ENCODE results near the gene NMB. TPM values are rescaled to one million over a fixed set of nuclear protein-coding genes. Genes with fewer than 3 reads are reported as not detected.

Gene NMB
- total and polyA plus RNA-seq, 7 donors: 0.69 to 8.9 (median 7.9) TPM

DNA sequence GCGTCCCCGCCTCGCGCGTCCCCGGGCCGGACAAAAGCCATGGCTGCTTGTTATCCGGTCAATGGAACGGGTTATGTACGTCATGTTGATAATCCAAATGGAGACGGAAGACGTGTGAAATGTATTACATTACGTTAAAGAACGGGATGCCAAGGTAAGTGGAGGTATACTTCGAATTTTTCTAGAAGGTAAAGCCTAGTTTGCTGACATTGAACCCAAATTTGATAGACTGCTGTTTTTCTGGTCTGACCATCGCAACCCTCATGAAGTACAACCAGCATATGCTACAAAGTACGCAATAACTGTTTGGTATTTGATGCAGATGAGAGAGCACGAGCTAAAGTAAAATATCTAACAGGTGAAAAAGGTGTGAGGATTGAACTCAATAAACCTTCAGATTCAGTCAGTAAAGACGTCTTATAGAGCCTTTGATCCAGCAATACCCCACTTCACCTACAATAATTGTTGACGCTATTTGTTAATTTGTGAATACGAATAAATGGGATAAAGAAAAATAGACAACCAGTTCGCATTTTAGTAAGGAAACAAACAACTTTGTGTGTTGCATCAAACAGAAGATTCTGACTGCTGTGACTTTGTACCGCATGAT lies 23.7 kb downstream of the NMB start:
- Histone ChIP-seq H3K27me3 (no peaks in the 10 kb centered on the region), H3K36me3 (peaks cover 0 to 32% (median 12%) of the 10 kb centered on the region in 4 donors), H3K27ac (peak overlapping the region; percentile 88 to 97 (median 92)), H3K4me1 (peaks cover 0 to 48% (median 38%) of the 10 kb centered on the region in 4 donors), H3K4me3 (peak overlapping the region; percentile 55 to 79 (median 67)), H3K9me3 (no peaks in the 10 kb centered on the region)
- TF ChIP-seq POLR2AphosphoS5 (IDR thresholded peaks at IDR 0.05) (no peak), POLR2A (IDR thresholded peaks at IDR 0.05) (no peak), EP300 (IDR thresholded peaks at IDR 0.05) (no peak)
- TF ChIP-seq, protein P1, sequence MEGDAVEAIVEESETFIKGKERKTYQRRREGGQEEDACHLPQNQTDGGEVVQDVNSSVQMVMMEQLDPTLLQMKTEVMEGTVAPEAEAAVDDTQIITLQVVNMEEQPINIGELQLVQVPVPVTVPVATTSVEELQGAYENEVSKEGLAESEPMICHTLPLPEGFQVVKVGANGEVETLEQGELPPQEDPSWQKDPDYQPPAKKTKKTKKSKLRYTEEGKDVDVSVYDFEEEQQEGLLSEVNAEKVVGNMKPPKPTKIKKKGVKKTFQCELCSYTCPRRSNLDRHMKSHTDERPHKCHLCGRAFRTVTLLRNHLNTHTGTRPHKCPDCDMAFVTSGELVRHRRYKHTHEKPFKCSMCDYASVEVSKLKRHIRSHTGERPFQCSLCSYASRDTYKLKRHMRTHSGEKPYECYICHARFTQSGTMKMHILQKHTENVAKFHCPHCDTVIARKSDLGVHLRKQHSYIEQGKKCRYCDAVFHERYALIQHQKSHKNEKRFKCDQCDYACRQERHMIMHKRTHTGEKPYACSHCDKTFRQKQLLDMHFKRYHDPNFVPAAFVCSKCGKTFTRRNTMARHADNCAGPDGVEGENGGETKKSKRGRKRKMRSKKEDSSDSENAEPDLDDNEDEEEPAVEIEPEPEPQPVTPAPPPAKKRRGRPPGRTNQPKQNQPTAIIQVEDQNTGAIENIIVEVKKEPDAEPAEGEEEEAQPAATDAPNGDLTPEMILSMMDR (IDR thresholded peaks at IDR 0.05): no peak
- intact Hi-C loops (cut with DNase I): loop anchor here (1.0 kb wide), 1 partner anchor 20 kb away; the partner anchor contains the start of gene WDR73
- WGBS, 2 donors: 26 to 36% methylated on average over 23 of the region's 23 CpGs
- no peak for DNase-seq

DNA sequence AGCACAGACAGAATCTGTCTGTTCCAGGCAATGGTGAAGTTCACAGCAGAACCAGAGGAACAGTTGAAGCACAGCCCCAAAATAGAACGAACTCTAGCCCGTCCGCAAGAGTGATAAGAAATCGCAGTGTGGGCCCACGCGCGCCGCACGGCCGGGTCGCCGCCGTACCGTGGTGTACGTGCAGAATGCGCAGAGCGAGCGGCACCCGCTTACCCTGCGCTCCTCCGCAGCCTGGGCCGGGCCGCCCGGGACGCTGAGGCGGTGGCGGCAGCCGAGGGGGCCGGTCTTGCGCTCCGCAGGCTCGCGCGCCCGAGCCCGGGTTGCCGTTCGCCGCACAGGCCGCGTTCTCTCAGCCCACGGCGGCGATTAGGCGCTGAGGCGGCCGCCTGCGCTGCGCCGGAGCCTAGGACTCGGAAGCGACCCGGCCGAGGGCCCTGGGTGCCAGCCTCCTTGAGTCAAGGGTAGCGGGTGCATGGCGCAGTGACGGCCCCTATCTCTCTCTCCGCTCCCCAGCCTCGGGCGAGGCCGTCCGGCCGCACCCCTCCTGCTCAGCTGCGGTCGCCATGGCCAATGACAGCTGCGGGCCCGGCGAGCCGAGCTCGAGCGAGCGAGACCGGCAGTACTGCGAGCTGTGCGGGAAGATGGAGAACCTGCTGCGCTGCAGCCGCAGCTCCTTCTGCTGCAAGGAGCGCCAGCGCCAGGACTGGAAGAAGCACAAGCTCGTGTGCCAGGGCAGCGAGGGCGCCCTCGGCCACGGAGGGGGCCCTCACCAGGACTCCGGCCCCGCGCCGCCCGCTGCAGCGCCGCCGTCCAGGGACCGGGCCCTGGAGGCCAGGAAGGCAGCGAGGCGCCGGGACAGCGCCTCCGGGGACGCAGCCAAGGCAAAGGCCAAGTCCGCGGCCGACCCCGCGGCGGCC lies 24.4 kb downstream of the NMB start:
- H3K4me1 ChIP-seq: peaks cover 0 to 48% (median 38%) of the 10 kb centered on the region in 4 donors
- 0% methylated on average over 105 of the region's 105 CpGs for WGBS, 2 donors
- peak; percentile 83 for DNase-seq
- no peaks in the 10 kb centered on the region for H3K9me3 ChIP-seq
- intact Hi-C loops (cut with DNase I): loop anchor here (1.0 to 2.0 kb wide), 2 partner anchors 21 to 63 kb away; partner anchors contain the start of gene WDR73
- H3K36me3 ChIP-seq: peaks cover 0 to 25% (median 6%) of the 10 kb centered on the region in 4 donors
- H3K27ac ChIP-seq: peak overlapping the region; percentile 88 to 97 (median 92)
- peak in 1 of 4 donors; percentile 43 for TF ChIP-seq POLR2AphosphoS5 (IDR thresholded peaks at IDR 0.05)
- no peak for TF ChIP-seq POLR2A (IDR thresholded peaks at IDR 0.05)
- TF ChIP-seq EP300 (IDR thresholded peaks at IDR 0.05): no peak
- TF ChIP-seq, protein P1 (IDR thresholded peaks at IDR 0.05): no peak
- H3K4me3 ChIP-seq: peak overlapping the region; percentile 55 to 79 (median 67)
- H3K27me3 ChIP-seq: no peaks in the 10 kb centered on the region

GRCh38 chr15:84631706-84632272 lies 26.2 kb downstream of the NMB start:
- Histone ChIP-seq H3K36me3 (peaks cover 0 to 22% (median 0%) of the 10 kb centered on the region in 4 donors), H3K27me3 (no peaks in the 10 kb centered on the region), H3K4me1 (peaks cover 0 to 48% (median 38%) of the 10 kb centered on the region in 4 donors), H3K9me3 (no peaks in the 10 kb centered on the region), H3K4me3 (peak overlapping the region; percentile 47 to 79 (median 67)), H3K27ac (peak overlapping the region; percentile 88 to 97 (median 92))
- TF ChIP-seq, protein P1 (IDR thresholded peaks at IDR 0.05): no peak
- no peak for TF ChIP-seq EP300 (IDR thresholded peaks at IDR 0.05)
- TF ChIP-seq POLR2AphosphoS5 (IDR thresholded peaks at IDR 0.05): no peak
- DNase-seq: no peak
- 50 to 51% methylated on average over 7 of the region's 7 CpGs for WGBS, 2 donors
- intact Hi-C loops (cut with DNase I): loop anchor here (2.0 kb wide), 3 partner anchors 31 to 117 kb away; partner anchors contain the start of genes ZNF592 and ZSCAN2

- 92 to 94% methylated on average over 9 of the region's 9 CpGs for WGBS, 2 donors
- H3K27ac ChIP-seq: no peak overlapping the region
- DNase-seq: no peak
Measured at GRCh38 chr15:84629033-84629432, 29.0 kb downstream of the NMB start.

More at GRCh38 chr15:84629033-84629432, 29.0 kb downstream of the NMB start:
- H3K4me1 ChIP-seq: peaks cover 0 to 28% (median 22%) of the 10 kb centered on the region in 4 donors
- H3K9me3 ChIP-seq: no peaks in the 10 kb centered on the region
- no peak for TF ChIP-seq POLR2A (IDR thresholded peaks at IDR 0.05)
- TF ChIP-seq EP300 (IDR thresholded peaks at IDR 0.05): no peak
- no peak for TF ChIP-seq POLR2AphosphoS5 (IDR thresholded peaks at IDR 0.05)
- TF ChIP-seq, protein P1 (IDR thresholded peaks at IDR 0.05): no peak
- peaks cover 0 to 13% (median 0%) of the 10 kb centered on the region in 4 donors for H3K36me3 ChIP-seq
- no peak overlapping the region for H3K4me3 ChIP-seq
- intact Hi-C loops (cut with DNase I): no loop called here
- H3K27me3 ChIP-seq: no peaks in the 10 kb centered on the region

Data from sigmoid colon (tissue), 7 donors.